ENCODE measurements around the gene SSH3. TPM values are rescaled to one million over a fixed set of nuclear protein-coding genes. Genes with fewer than 3 reads are reported as not detected.
A peak's percentile ranks its signal among the peaks of the same experiment; 100 is the strongest.

SSH3 gene
- total RNA-seq, 1 donor from 2014 or later = 3.3 TPM

- Mint-ChIP-seq H3K27ac (ENCODE audit: unreplicated experiment) (no peak overlapping the region), H3K27me3 (ENCODE audit: low read depth) (no peaks in the 10 kb centered on the region), H3K9me3 (no peaks in the 10 kb centered on the region), H3K4me3 (peak overlapping the region; percentile 77), H3K4me1 (peaks cover 36% of the 10 kb centered on the region), H3K36me3 (ENCODE audit: low read depth) (no peaks in the 10 kb centered on the region)
- no peak for DNase-seq (ENCODE audit: low read depth, low spot score)
- TF ChIP-seq CTCF (conservative IDR thresholded peaks at IDR 0.05) = no peak
These were observed 33.7 kb upstream of the SSH3 start for GRCh38 chr11:67269401-67270255.

- peak overlapping the region; percentile 10 for H3K27ac Mint-ChIP-seq (ENCODE audit: unreplicated experiment)
- peak overlapping the region; percentile 77 for H3K4me3 Mint-ChIP-seq
- H3K4me1 Mint-ChIP-seq = peaks cover 38% of the 10 kb centered on the region
- TF ChIP-seq CTCF (conservative IDR thresholded peaks at IDR 0.05) = no peak
- no peaks in the 10 kb centered on the region for H3K9me3 Mint-ChIP-seq
- no peaks in the 10 kb centered on the region for H3K27me3 Mint-ChIP-seq (ENCODE audit: low read depth)
- no peaks in the 10 kb centered on the region for H3K36me3 Mint-ChIP-seq (ENCODE audit: low read depth)
- no peak for DNase-seq (ENCODE audit: low read depth, low spot score)
These were observed 32.8 kb upstream of the SSH3 start for GRCh38 chr11:67270256-67271204.

- Mint-ChIP-seq H3K27ac (ENCODE audit: unreplicated experiment) (no peak overlapping the region), H3K27me3 (ENCODE audit: low read depth) (no peaks in the 10 kb centered on the region), H3K4me3 (peak overlapping the region; percentile 31), H3K4me1 (peaks cover 36% of the 10 kb centered on the region), H3K9me3 (no peaks in the 10 kb centered on the region), H3K36me3 (ENCODE audit: low read depth) (no peaks in the 10 kb centered on the region)
- DNase-seq (ENCODE audit: low read depth, low spot score) = no peak
- TF ChIP-seq CTCF (conservative IDR thresholded peaks at IDR 0.05) = no peak
These were observed 32.2 kb upstream of the SSH3 start for GRCh38 chr11:67271205-67271540.

- no peak for DNase-seq (ENCODE audit: low read depth, low spot score)
- peaks cover 41% of the 10 kb centered on the region for H3K4me1 Mint-ChIP-seq
These were observed 31.6 kb upstream of the SSH3 start for GRCh38 chr11:67271541-67272284.

More at GRCh38 chr11:67271541-67272284, 31.6 kb upstream of the SSH3 start:
- no peaks in the 10 kb centered on the region for H3K27me3 Mint-ChIP-seq (ENCODE audit: low read depth)
- no peak for TF ChIP-seq CTCF (conservative IDR thresholded peaks at IDR 0.05)
- no peak overlapping the region for H3K27ac Mint-ChIP-seq (ENCODE audit: unreplicated experiment)
- H3K36me3 Mint-ChIP-seq (ENCODE audit: low read depth) = no peaks in the 10 kb centered on the region
- peak overlapping the region; percentile 31 for H3K4me3 Mint-ChIP-seq
- no peaks in the 10 kb centered on the region for H3K9me3 Mint-ChIP-seq

Measured in neural crest cell (in vitro differentiated cells).